HCT116 (cell line): Measurements from ENCODE around the gene SLC7A10.

Experiments used
- ATF3 ChIP-seq: IDR thresholded peaks from 2 replicates; pipeline ENCODE4 v1.6.1; 2012
- CBX3 ChIP-seq: IDR thresholded peaks from 2 replicates; pipeline ENCODE4 v1.6.1; 2012; ENCODE audit warnings: low read depth
- CTCF ChIP-seq, 3 experiments: fragments of 200-600 bp in 1 of 3; sonication (generic) in 1 of 3; IDR thresholded peaks in 2 of 3; conservative IDR thresholded peaks in 1 of 3; 2 replicates each; pipeline ENCODE4 v1.5.1; 2012 to 2017; ENCODE audit warnings: low read depth in 2 of 3, low read length in 2 of 3, antibody characterized with exemption in 1 of 3, borderline replicate concordance in 1 of 3, control low read depth in 1 of 3, mild to moderate bottlenecking in 1 of 3, mixed read lengths in 1 of 3, mixed run types in 1 of 3, moderate library complexity in 1 of 3; ENCODE audit not compliant: insufficient read depth in 1 of 3
- EGR1 ChIP-seq: IDR thresholded peaks from 2 replicates; pipeline ENCODE4 v1.6.1; 2012; ENCODE audit warnings: low read depth
- EZH2 ChIP-seq: fragments of 200-600 bp; sonication (generic); IDR thresholded peaks from 2 replicates; pipeline ENCODE4 v1.6.1; 2017; ENCODE audit warnings: antibody characterized with exemption, mixed run types
- POLR2A ChIP-seq: IDR thresholded peaks from 2 replicates; pipeline ENCODE4 v1.7.0; 2011; ENCODE audit warnings: borderline replicate concordance; ENCODE audit not compliant: insufficient read depth, insufficient read length; ENCODE audit errors: extremely low read depth
- POLR2AphosphoS5 ChIP-seq: IDR thresholded peaks from 2 replicates; pipeline ENCODE4 v1.6.1; 2011; ENCODE audit warnings: mild to moderate bottlenecking, low read depth, low read length, moderate library complexity
- RAD21 ChIP-seq: IDR thresholded peaks from 2 replicates; pipeline ENCODE4 v1.6.1; 2012; ENCODE audit warnings: low read depth, mild to moderate bottlenecking
- REST ChIP-seq: IDR thresholded peaks from 2 replicates; pipeline ENCODE4 v1.6.1; 2012; ENCODE audit warnings: low read depth
- SIN3A ChIP-seq: IDR thresholded peaks from 2 replicates; pipeline ENCODE4 v1.6.1; 2012; ENCODE audit warnings: low read depth
- ZBTB33 ChIP-seq: IDR thresholded peaks from 2 replicates; pipeline ENCODE4 v1.6.1; 2011; ENCODE audit warnings: mild to moderate bottlenecking, low read length, moderate library complexity; ENCODE audit not compliant: insufficient replicate concordance; ENCODE audit errors: extremely low read depth

GRCh38 chr19:33256261-33256660 is 30.6 kb upstream of the SLC7A10 start:
- TF ChIP-seq EZH2 = no peak
- no peak for TF ChIP-seq CTCF (IDR thresholded peaks at IDR 0.05 in 2 of 3, conservative IDR thresholded peaks at IDR 0.05 in 1 of 3; ENCODE audit: borderline replicate concordance in 1 of 3, insufficient read depth in 1 of 3, low read depth in 2 of 3, low read length in 2 of 3)
- TF ChIP-seq POLR2A = no peak
- no peak for TF ChIP-seq ZBTB33
- TF ChIP-seq EGR1 = no peak
- no peak for TF ChIP-seq ATF3
- no peak for TF ChIP-seq CBX3
- TF ChIP-seq REST = no peak
- TF ChIP-seq POLR2AphosphoS5 = no peak
- TF ChIP-seq SIN3A = no peak
- TF ChIP-seq RAD21 = no peak
